GM12878 (cell line): ENCODE results near the gene HRH2. TPM values are rescaled to one million over a fixed set of nuclear protein-coding genes. Genes with fewer than 3 reads are reported as not detected.

Experiments used
- ATAC-seq: fragments of 200-7000 bp; cut with Tn5 transposase; 3 replicates; pipeline ENCODE4 v1.9.1; 2020; ENCODE audit warnings: mild to moderate bottlenecking, moderate library complexity
- BruUV-seq: library from RNA; stranded (reverse); fragments of 400-500 nt; replicated peaks from 2 replicates; lab custom pipeline; 2021; lab: Mats Ljungman, UMichigan
- CTCF ChIA-PET: fragments of 300-600 bp; sonication (Branson Sonifier 250); formaldehyde crosslinking; extraction: SDS; loops from one replicate; lab custom pipeline; 2021; ENCODE audit warnings: inconsistent platforms; lab: Yijun Ruan, JAX
- POLR2A ChIA-PET: fragments of 350-600 bp; formaldehyde crosslinking; extraction: SDS; loops from one replicate; lab custom pipeline; 2021; ENCODE audit warnings: inconsistent platforms; lab: Charles Lee
- RAD21 ChIA-PET: fragments of 300-600 bp; sonication (Branson Sonifier 250); formaldehyde crosslinking; loops from one replicate; lab custom pipeline; 2023; ENCODE audit warnings: antibody characterized with exemption; ENCODE audit not compliant: unreplicated experiment; lab: Charles Lee
- SMC1A ChIA-PET: fragments of 300-600 bp; sonication (Branson Sonifier 250); formaldehyde crosslinking; loops from one replicate; lab custom pipeline; 2023; ENCODE audit not compliant: unreplicated experiment, uncharacterized antibody; lab: Charles Lee
- DNase-seq: peaks from one replicate; pipeline ENCODE4 v3.0.0-alpha.2; 2011; ENCODE audit warnings: low read depth, low spot score
- FAIRE-seq: peaks from 3 replicates; lab custom pipeline; 2011; peaks lifted over from hg19 to GRCh38; lab: Jason Lieb, UNC
- H2AFZ ChIP-seq: 2 replicates; pipeline ENCODE4 v1.6.0; 2011; ENCODE audit warnings: low read depth, low read length, control low read depth; ENCODE audit not compliant: control insufficient read depth
- H3K27ac ChIP-seq: 2 replicates; pipeline ENCODE4 v1.5.1; 2011; ENCODE audit warnings: control low read depth; ENCODE audit not compliant: control insufficient read depth, insufficient read depth
- H3K27me3 ChIP-seq, 2 experiments: replicated peaks in 1 of 2; 2 replicates each; pipeline versions ENCODE4 v1.6.0 to v1.6.1; 2011; ENCODE audit warnings: low read length in 1 of 2; ENCODE audit not compliant: control insufficient read depth in 2 of 2, insufficient read depth in 2 of 2
- H3K36me3 ChIP-seq, 2 experiments: 2 replicates each; pipeline ENCODE4 v1.5.1; 2011; ENCODE audit warnings: low read length in 1 of 2; ENCODE audit not compliant: control insufficient read depth in 2 of 2, insufficient read depth in 2 of 2
- H3K4me1 ChIP-seq: 2 replicates; pipeline ENCODE4 v1.6.1; 2011; ENCODE audit warnings: mild to moderate bottlenecking, low read length, moderate library complexity, mixed read lengths; ENCODE audit not compliant: control insufficient read depth, insufficient read depth
- H3K4me2 ChIP-seq: 2 replicates; pipeline ENCODE4 v1.6.0; 2011; ENCODE audit warnings: control low read depth; ENCODE audit not compliant: control insufficient read depth, insufficient read depth
- H3K4me3 ChIP-seq: fragments of 200-600 bp; sonication (generic); 2 replicates; pipeline ENCODE4 v1.5.1; 2016
- H3K79me2 ChIP-seq: 2 replicates; pipeline ENCODE4 v1.6.0; 2011; ENCODE audit warnings: low read length; ENCODE audit not compliant: control insufficient read depth, insufficient read depth
- H3K9ac ChIP-seq: 2 replicates; pipeline ENCODE4 v1.8.0; 2011; ENCODE audit warnings: low read length, control low read depth, mixed read lengths; ENCODE audit not compliant: control insufficient read depth, insufficient read depth
- H3K9me3 ChIP-seq: replicated peaks from 3 replicates; pipeline ENCODE4 v1.5.1; 2011; ENCODE audit warnings: mild to moderate bottlenecking, low read length; ENCODE audit not compliant: control insufficient read depth, insufficient read depth
- H4K20me1 ChIP-seq: 2 replicates; pipeline ENCODE4 v1.6.0; 2011; ENCODE audit not compliant: control insufficient read depth, insufficient read depth
- ATF2 ChIP-seq: IDR thresholded peaks from 2 replicates; pipeline ENCODE4 v1.6.1; 2012; ENCODE audit warnings: low read length, inconsistent platforms
- BCL11A ChIP-seq: IDR thresholded peaks from 2 replicates; pipeline ENCODE4 v1.6.1; 2011; ENCODE audit warnings: low read depth, low read length
- CHD2 ChIP-seq: IDR thresholded peaks from 2 replicates; pipeline ENCODE4 v1.6.1; 2011; ENCODE audit warnings: low read depth, low read length, improper control_type of control experiment, borderline replicate concordance
- FOXK2 ChIP-seq: fragments of 450-650 bp; IDR thresholded peaks from 2 replicates; pipeline ENCODE4 v1.6.1; 2017; ENCODE audit warnings: mild to moderate bottlenecking, moderate library complexity
- NFIC ChIP-seq: IDR thresholded peaks from 2 replicates; pipeline ENCODE4 v1.6.1; 2012; ENCODE audit warnings: low read depth, mild to moderate bottlenecking, inconsistent platforms, low read length, moderate library complexity
- WRNIP1 ChIP-seq: IDR thresholded peaks from 2 replicates; pipeline ENCODE4 v1.6.1; 2011; ENCODE audit warnings: low read depth, low read length, improper control_type of control experiment, borderline replicate concordance
- YBX1 ChIP-seq: fragments of 450-650 bp; IDR thresholded peaks from 2 replicates; pipeline ENCODE4 v1.6.1; 2016; ENCODE audit warnings: antibody characterized with exemption
- WGBS: methylation state at CpG from one replicate; pipeline ENCODE4 v1.1.6; 2016; ENCODE audit warnings: low lambda C conversion rate; ENCODE audit not compliant: insufficient replicate concordance, insufficient coverage; ENCODE audit errors: missing lambda C conversion rate; 5-methylcytosine and 5-hydroxymethylcytosine counted together
- in situ Hi-C: fragments of 300-500 bp; cut with MboI; formaldehyde crosslinking; loops from 9 replicates; pipeline ENCODE4 v1.14.3; 2018; ENCODE audit warnings: mixed read lengths
- intact Hi-C: fragments of 100-400 bp; cut with micrococcal nuclease; formaldehyde crosslinking; loops from one replicate; pipeline ENCODE4 v1.14.2; 2022; ENCODE audit not compliant: unreplicated experiment
- polyA plus RNA-seq, 11 experiments: library from polyadenylated mRNA; depleted of rRNA in 4 of 11; unstranded in 6 of 11; stranded (reverse) in 5 of 11; fragments of >200 nt; fragmentation: Nextera tagmentation in 4 of 11; fragmentation: Illumina TruSeq in 1 of 11; extraction: Ambion mirVana in 4 of 11; extraction: Trizol in 1 of 11; gene quantifications; 1 replicate in 1 of 11; 2 replicates in 10 of 11; pipeline versions ENCODE4 v1.2.1 to v1.2.3, GENCODE V29; 2011 to 2016; ENCODE audit warnings: inconsistent platforms in 2 of 11, missing spikeins in 2 of 11, low read depth in 1 of 11
- total RNA-seq, 4 experiments: library from RNA; depleted of rRNA in 3 of 4; stranded (reverse); fragments of >200 nt in 3 of 4; fragmentation: Illumina TruSeq in 1 of 4; extraction: Trizol in 1 of 4; gene quantifications; 2 replicates each; pipeline versions ENCODE4 v1.2.1 to v1.2.3, GENCODE V29; 2013 to 2021
- TF ChIP-seq, protein P1 (sequence below): IDR thresholded peaks from 2 replicates; pipeline ENCODE4 v1.6.1; 2011; ENCODE audit warnings: low read depth, mild to moderate bottlenecking, low read length, moderate library complexity, borderline replicate concordance; ENCODE audit errors: extremely low read depth

HRH2 gene
- total and polyA plus RNA-seq, 10 of the 15 experiments (the other 5 are each of a cell fraction or from before 2014, with no cell fraction given), result 0.01 to 0.05 (median 0.03) TPM; not detected in 7

DNA sequence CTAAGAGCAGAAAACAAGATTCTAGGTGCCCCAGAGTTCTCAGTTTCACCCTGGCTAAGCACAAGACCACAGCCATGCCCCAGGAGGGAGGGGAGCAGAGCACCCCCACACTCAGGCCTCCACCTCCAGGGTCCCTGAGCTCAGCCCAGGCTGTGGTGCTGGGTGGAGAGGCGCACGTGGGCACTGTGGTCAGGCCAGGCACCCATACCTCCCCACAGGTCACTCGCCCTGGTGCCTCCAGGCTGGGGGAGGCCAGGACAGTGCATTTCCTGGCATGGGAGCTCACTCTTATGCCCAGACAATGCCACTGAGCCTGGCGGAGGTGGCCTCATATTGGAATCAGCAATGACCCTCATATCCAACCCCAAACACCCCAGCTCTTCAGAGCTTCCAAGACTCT lies 78.8 kb downstream of the HRH2 start:
- ATAC-seq (no peak), FAIRE-seq (no peak), DNase-seq (no peak)
- CTCF ChIA-PET, result no interaction called here
- BruUV-seq, result no TSS peak
- H3K9ac ChIP-seq, result no peak overlapping the region
- H3K79me2 ChIP-seq, result no peaks in the 10 kb centered on the region
- H3K4me3 ChIP-seq, result no peak overlapping the region
- H3K4me2 ChIP-seq, result no peak overlapping the region
- H3K27ac ChIP-seq, result no peak overlapping the region
- no peaks in the 10 kb centered on the region for H4K20me1 ChIP-seq
- peaks cover 3 to 4% of the 10 kb centered on the region in 2 experiments; a peak in 3 of 4 replicates for H3K27me3 ChIP-seq
- no peaks in the 10 kb centered on the region for H3K4me1 ChIP-seq
- TF ChIP-seq, protein P1, sequence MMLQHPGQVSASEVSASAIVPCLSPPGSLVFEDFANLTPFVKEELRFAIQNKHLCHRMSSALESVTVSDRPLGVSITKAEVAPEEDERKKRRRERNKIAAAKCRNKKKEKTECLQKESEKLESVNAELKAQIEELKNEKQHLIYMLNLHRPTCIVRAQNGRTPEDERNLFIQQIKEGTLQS, result no peak
- TF ChIP-seq WRNIP1 (no peak), FOXK2 (no peak), YBX1 (no peak), CHD2 (no peak), BCL11A (no peak), ATF2 (no peak), NFIC (no peak)
- TF ChIP-seq, all 136 proteins: peak for 0
- in situ Hi-C loops (loop anchor here (25.0 kb wide), 1 partner anchor 851 kb away; no protein-coding TSS in a partner anchor), intact Hi-C loops (loop anchor here (10.0 kb wide), 2 partner anchors 138 to 678 kb away; partner anchors contain the start of genes CLTB and CPLX2)
- Histone ChIP-seq H2AFZ (no peak overlapping the region), H3K36me3 (no peaks in the 10 kb centered on the region), H3K9me3 (no peaks in the 10 kb centered on the region; the same call in 2 of the 3 replicates)
- WGBS, result 7% methylated on average over 4 of the region's 4 CpGs
- ChIA-PET RAD21 (no interaction called here), POLR2A (no interaction called here), SMC1A (no interaction called here)
